ENCODE data around the gene GTF3C2.

DNA sequence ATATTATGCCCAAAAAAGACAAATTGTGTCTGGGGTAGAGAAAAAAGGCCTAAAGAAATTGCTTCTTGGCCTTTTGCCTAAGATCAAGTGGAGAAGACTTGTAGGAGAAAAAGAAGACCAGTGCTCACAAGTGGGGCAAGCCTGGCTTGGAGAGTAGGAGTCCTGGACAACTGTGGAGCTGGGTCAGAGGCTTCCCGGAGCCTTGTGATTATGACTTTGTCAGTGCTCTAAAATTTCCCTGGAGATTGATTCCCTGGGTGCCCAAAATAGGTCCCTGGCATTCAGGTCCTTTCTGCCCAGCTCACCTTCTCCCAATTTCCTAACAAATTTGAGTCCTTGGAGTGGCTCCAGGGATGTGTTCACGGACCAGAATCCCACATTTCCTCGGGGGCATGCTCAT lies 75.1 kb downstream of the GTF3C2 start:
- TF ChIP-seq, protein P1, sequence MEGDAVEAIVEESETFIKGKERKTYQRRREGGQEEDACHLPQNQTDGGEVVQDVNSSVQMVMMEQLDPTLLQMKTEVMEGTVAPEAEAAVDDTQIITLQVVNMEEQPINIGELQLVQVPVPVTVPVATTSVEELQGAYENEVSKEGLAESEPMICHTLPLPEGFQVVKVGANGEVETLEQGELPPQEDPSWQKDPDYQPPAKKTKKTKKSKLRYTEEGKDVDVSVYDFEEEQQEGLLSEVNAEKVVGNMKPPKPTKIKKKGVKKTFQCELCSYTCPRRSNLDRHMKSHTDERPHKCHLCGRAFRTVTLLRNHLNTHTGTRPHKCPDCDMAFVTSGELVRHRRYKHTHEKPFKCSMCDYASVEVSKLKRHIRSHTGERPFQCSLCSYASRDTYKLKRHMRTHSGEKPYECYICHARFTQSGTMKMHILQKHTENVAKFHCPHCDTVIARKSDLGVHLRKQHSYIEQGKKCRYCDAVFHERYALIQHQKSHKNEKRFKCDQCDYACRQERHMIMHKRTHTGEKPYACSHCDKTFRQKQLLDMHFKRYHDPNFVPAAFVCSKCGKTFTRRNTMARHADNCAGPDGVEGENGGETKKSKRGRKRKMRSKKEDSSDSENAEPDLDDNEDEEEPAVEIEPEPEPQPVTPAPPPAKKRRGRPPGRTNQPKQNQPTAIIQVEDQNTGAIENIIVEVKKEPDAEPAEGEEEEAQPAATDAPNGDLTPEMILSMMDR (conservative IDR thresholded peaks at IDR 0.05; ENCODE audit: low read depth, low read length): no peak
- no peak for TF ChIP-seq EZH2 (IDR thresholded peaks at IDR 0.05; ENCODE audit: borderline replicate concordance, low read depth, low read length, poor library complexity, severe bottlenecking)

Data from A673 (cell line).